ENCODE measurements around the gene SNX12. TPM values are rescaled to one million over a fixed set of nuclear protein-coding genes. Genes with fewer than 3 reads are reported as not detected.

Gene SNX12
- polyA plus RNA-seq, 2 of the 4 experiments (the other 2 are of a cell fraction), result 78.4 to 82.4 TPM

GRCh38 chrX:71067712-71068043, 456 bp downstream of the SNX12 start:
- CTCF ChIA-PET, result no interaction called here

DNA sequence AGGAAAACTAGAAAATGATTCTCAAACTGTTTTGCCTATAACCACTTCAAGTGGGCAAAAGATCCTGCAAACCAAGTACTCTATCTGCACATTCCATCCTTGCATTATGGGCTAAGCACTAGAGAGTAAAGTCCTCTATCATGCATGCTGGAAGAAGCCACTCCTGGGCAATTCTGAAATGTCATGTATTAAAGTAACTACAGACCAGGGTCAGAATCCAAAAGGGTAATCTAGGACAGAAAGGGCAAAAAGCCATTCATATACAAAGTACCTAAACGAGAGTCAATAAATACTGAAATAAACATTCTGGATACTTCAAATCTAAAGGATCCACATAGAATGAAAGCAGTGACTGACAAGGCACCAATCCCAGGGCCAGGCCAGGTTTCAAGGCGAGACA, 1.0 kb downstream of the SNX12 start:
- H3K4me2 ChIP-seq, result peak overlapping the region; percentile 78
- CTCF ChIA-PET, result no interaction called here
- FAIRE-seq (no peak), ATAC-seq (no peak), DNase-seq (ENCODE audit: low read depth in 1 of 2, low spot score in 1 of 2) (no peak)
- TF ChIP-seq, protein P1, sequence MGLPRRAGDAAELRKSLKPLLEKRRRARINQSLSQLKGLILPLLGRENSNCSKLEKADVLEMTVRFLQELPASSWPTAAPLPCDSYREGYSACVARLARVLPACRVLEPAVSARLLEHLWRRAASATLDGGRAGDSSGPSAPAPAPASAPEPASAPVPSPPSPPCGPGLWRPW (IDR thresholded peaks at IDR 0.05), result no peak
- TF ChIP-seq KDM5A (IDR thresholded peaks at IDR 0.05), result no peak
- H3K4me1 ChIP-seq, result peaks cover 4% of the 10 kb centered on the region; the same call in 1 of the 3 replicates
- WGBS (ENCODE audit: missing lambda C conversion rate), result 12% methylated on average over 2 of the region's 2 CpGs
- H3K9me3 ChIP-seq, result no peaks in the 10 kb centered on the region
- POLR2A ChIA-PET, result interaction anchor here (0.9 to 1.5 kb wide), 2 partner anchors 9 to 52 kb away, joined by 3 to 15 read pairs; partner anchors contain the start of gene MED12
- H3K27ac ChIP-seq, result peak overlapping the region; percentile 91 to 93
- peak overlapping the region; percentile 84 for H3K4me3 ChIP-seq

More at GRCh38 chrX:71067712-71068043, 456 bp downstream of the SNX12 start:
- ATAC-seq (peak; percentile 54 to 55), FAIRE-seq (no peak), DNase-seq (ENCODE audit: low read depth in 1 of 2, low spot score in 1 of 2) (no peak)
- H3K4me3 ChIP-seq, result peak overlapping the region; percentile 84
- POLR2A ChIA-PET, result interaction anchor here (0.6 to 1.5 kb wide), 3 partner anchors 9 to 51 kb away, joined by 3 to 15 read pairs (median 6); partner anchors contain the start of gene MED12
- TF ChIP-seq, protein P2, sequence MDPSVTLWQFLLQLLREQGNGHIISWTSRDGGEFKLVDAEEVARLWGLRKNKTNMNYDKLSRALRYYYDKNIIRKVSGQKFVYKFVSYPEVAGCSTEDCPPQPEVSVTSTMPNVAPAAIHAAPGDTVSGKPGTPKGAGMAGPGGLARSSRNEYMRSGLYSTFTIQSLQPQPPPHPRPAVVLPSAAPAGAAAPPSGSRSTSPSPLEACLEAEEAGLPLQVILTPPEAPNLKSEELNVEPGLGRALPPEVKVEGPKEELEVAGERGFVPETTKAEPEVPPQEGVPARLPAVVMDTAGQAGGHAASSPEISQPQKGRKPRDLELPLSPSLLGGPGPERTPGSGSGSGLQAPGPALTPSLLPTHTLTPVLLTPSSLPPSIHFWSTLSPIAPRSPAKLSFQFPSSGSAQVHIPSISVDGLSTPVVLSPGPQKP (IDR thresholded peaks at IDR 0.05; ENCODE audit: low read depth, low read length), result no peak
- TF ChIP-seq HOXB13 (CRISPR knock-in tag; IDR thresholded peaks at IDR 0.05; ENCODE audit: low read depth) (no peak), HEYL (CRISPR knock-in tag; IDR thresholded peaks at IDR 0.05) (no peak), MAZ (IDR thresholded peaks at IDR 0.05; ENCODE audit: borderline replicate concordance, low read depth, low read length) (no peak), HDAC2 (IDR thresholded peaks at IDR 0.05) (no peak), MAFK (IDR thresholded peaks at IDR 0.05; ENCODE audit: partially characterized antibody) (no peak), JUN (IDR thresholded peaks at IDR 0.05) (no peak), HOXB5 (CRISPR knock-in tag; IDR thresholded peaks at IDR 0.05) (no peak), CHD4 (IDR thresholded peaks at IDR 0.05; ENCODE audit: borderline replicate concordance) (no peak), POLR2A (IDR thresholded peaks at IDR 0.05; ENCODE audit: low read length) (no peak), ATOH8 (CRISPR knock-in tag; IDR thresholded peaks at IDR 0.05; ENCODE audit: low read depth) (no peak), KDM1A (IDR thresholded peaks at IDR 0.05; ENCODE audit: low read depth) (no peak), CBX8 (IDR thresholded peaks at IDR 0.05) (no peak), NPAS2 (CRISPR knock-in tag; IDR thresholded peaks at IDR 0.05; ENCODE audit: borderline replicate concordance) (no peak)
- 0% methylated on average over 9 of the region's 10 CpGs for WGBS (ENCODE audit: missing lambda C conversion rate)
- peak overlapping the region; percentile 78 for H3K4me2 ChIP-seq
- H3K27ac ChIP-seq, result peak overlapping the region; percentile 91 to 93
- peaks cover 4% of the 10 kb centered on the region; the same call in 1 of the 3 replicates for H3K4me1 ChIP-seq
- H3K9me3 ChIP-seq, result no peaks in the 10 kb centered on the region

GRCh38 chrX:71060127-71060526, 8.0 kb downstream of the SNX12 start:
- Histone ChIP-seq H3K4me2 (no peak overlapping the region), H3K9me3 (no peaks in the 10 kb centered on the region), H3K4me1 (peaks cover 20% of the 10 kb centered on the region), H3K4me3 (no peak overlapping the region), H3K27ac (no peak overlapping the region)
- no peak for ATAC-seq
- ChIA-PET POLR2A (no interaction called here), CTCF (interaction anchor here (0.5 kb wide), 1 partner anchor 12 kb away, joined by 3 read pairs; no protein-coding TSS in a partner anchor)
- no peak for FAIRE-seq
- DNase-seq (ENCODE audit: low read depth in 1 of 2, low spot score in 1 of 2), result no peak
- no peak for TF ChIP-seq CEBPB (IDR thresholded peaks at IDR 0.05)
- no peak for TF ChIP-seq ZSCAN20 (CRISPR knock-in tag; IDR thresholded peaks at IDR 0.05)
- no peak for TF ChIP-seq HOXB13 (CRISPR knock-in tag; IDR thresholded peaks at IDR 0.05; ENCODE audit: low read depth)
- TF ChIP-seq RAD21 (conservative IDR thresholded peaks at IDR 0.05 in 1 of 2, IDR thresholded peaks at IDR 0.05 in 1 of 2), result no peak
- TF ChIP-seq NFE2L2 (conservative IDR thresholded peaks at IDR 0.05; ENCODE audit: low read length), result no peak
- TF ChIP-seq FOXS1 (CRISPR knock-in tag; IDR thresholded peaks at IDR 0.05), result no peak
- TF ChIP-seq FOSB (CRISPR knock-in tag; IDR thresholded peaks at IDR 0.05), result no peak
- TF ChIP-seq EP300 (IDR thresholded peaks at IDR 0.05), result no peak
- TF ChIP-seq KDM1A (IDR thresholded peaks at IDR 0.05; ENCODE audit: low read depth), result no peak
- TF ChIP-seq, protein P3, sequence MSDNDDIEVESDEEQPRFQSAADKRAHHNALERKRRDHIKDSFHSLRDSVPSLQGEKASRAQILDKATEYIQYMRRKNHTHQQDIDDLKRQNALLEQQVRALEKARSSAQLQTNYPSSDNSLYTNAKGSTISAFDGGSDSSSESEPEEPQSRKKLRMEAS (IDR thresholded peaks at IDR 0.05), result no peak
- no peak for TF ChIP-seq BHLHE40 (IDR thresholded peaks at IDR 0.05; ENCODE audit: low read depth, low read length)
- TF ChIP-seq, protein P4, sequence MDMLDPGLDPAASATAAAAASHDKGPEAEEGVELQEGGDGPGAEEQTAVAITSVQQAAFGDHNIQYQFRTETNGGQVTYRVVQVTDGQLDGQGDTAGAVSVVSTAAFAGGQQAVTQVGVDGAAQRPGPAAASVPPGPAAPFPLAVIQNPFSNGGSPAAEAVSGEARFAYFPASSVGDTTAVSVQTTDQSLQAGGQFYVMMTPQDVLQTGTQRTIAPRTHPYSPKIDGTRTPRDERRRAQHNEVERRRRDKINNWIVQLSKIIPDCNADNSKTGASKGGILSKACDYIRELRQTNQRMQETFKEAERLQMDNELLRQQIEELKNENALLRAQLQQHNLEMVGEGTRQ (IDR thresholded peaks at IDR 0.05), result no peak
- TF ChIP-seq ZC3H11A (IDR thresholded peaks at IDR 0.05), result no peak
- no peak for TF ChIP-seq ESRRA (IDR thresholded peaks at IDR 0.05; ENCODE audit: borderline replicate concordance, low read length)
- TF ChIP-seq KDM5A (IDR thresholded peaks at IDR 0.05), result no peak
- TF ChIP-seq ZFP36 (IDR thresholded peaks at IDR 0.05; ENCODE audit: borderline replicate concordance, partially characterized antibody), result no peak
- TF ChIP-seq HEYL (CRISPR knock-in tag; IDR thresholded peaks at IDR 0.05), result no peak
- no peak for TF ChIP-seq SMC3 (IDR thresholded peaks at IDR 0.05)

Measured in A549 (cell line).